NCI-H2107 treated with DMSO at 0.1 percent for 48 hours (cell line): ENCODE results near the gene SCFD1.
A peak's percentile ranks its signal among the peaks of the same experiment; 100 is the strongest.
"Not testable (repeated sequence)": the region's sequence is repeated elsewhere in the genome, so short reads cannot be mapped to it uniquely, and the experiment has no call there.

Experiments used
- DNase-seq: peaks from one replicate; lab custom pipeline; 2025; ENCODE audit not compliant: unreplicated experiment; lab: John Stamatoyannopoulos, UW

Gene SCFD1

GRCh38 chr14:30610787-30611343, 11.3 kb upstream of the SCFD1 start:
- peak; percentile 92 for DNase-seq

- DNase-seq: no peak
These were observed 8.0 kb upstream of the SCFD1 start for GRCh38 chr14:30614155-30614554.

- DNase-seq: no peak
These were observed 1.9 kb upstream of the SCFD1 start for GRCh38 chr14:30620178-30620577.

- DNase-seq: no peak
These were observed 672 bp upstream of the SCFD1 start for GRCh38 chr14:30621354-30621939.

GRCh38 chr14:30623412-30624131, 1.5 kb downstream of the SCFD1 start:
- no peak for DNase-seq

GRCh38 chr14:30624132-30624423, 2.0 kb downstream of the SCFD1 start:
- DNase-seq: no peak

- no peak for DNase-seq
These were observed 3.4 kb downstream of the SCFD1 start for GRCh38 chr14:30625533-30625932.

- DNase-seq: not testable (repeated sequence)
These were observed 7.3 kb downstream of the SCFD1 start for GRCh38 chr14:30629432-30629831.

- DNase-seq: no peak
These were observed 8.1 kb downstream of the SCFD1 start for GRCh38 chr14:30630248-30630647.

GRCh38 chr14:30632730-30633129, 10.6 kb downstream of the SCFD1 start:
- DNase-seq: no peak

GRCh38 chr14:30638926-30639325, 16.8 kb downstream of the SCFD1 start:
- DNase-seq: no peak

GRCh38 chr14:30641207-30641606, 19.1 kb downstream of the SCFD1 start:
- no peak for DNase-seq

GRCh38 chr14:30644462-30644861, 22.3 kb downstream of the SCFD1 start:
- not testable (repeated sequence) for DNase-seq

GRCh38 chr14:30645600-30645999, 23.5 kb downstream of the SCFD1 start:
- no peak for DNase-seq

- DNase-seq: no peak
These were observed 26.4 kb downstream of the SCFD1 start for GRCh38 chr14:30648471-30648870.

GRCh38 chr14:30651937-30652336, 29.8 kb downstream of the SCFD1 start:
- no peak for DNase-seq

- DNase-seq: no peak
These were observed 33.0 kb downstream of the SCFD1 start for GRCh38 chr14:30655124-30655523.

- DNase-seq: no peak
These were observed 33.5 kb downstream of the SCFD1 start for GRCh38 chr14:30655658-30656057.

- no peak for DNase-seq
These were observed 34.1 kb downstream of the SCFD1 start for GRCh38 chr14:30656190-30656632.

- DNase-seq: no peak
These were observed 34.9 kb downstream of the SCFD1 start for GRCh38 chr14:30657050-30657449.

- no peak for DNase-seq
These were observed 35.6 kb downstream of the SCFD1 start for GRCh38 chr14:30657606-30658163.

GRCh38 chr14:30658645-30659044, 36.5 kb downstream of the SCFD1 start:
- DNase-seq: no peak
